Osteoblast (primary cell): Measurements from ENCODE around the gene PRX. TPM values are rescaled to one million over a fixed set of nuclear protein-coding genes. Genes with fewer than 3 reads are reported as not detected.

ENCODE experiments used
- DNase-seq: peaks from one replicate; pipeline ENCODE4 v3.0.0; 2011; ENCODE audit warnings: low spot score, mixed read lengths; ENCODE audit not compliant: insufficient read length; ENCODE audit errors: missing footprints
- H2AFZ ChIP-seq: 2 replicates; pipeline ENCODE4 v1.6.0; 2011; ENCODE audit warnings: mild to moderate bottlenecking, low read length
- H3K27ac ChIP-seq: 2 replicates; pipeline ENCODE4 v1.5.1; 2011; ENCODE audit warnings: mild to moderate bottlenecking, low read depth, low read length, moderate library complexity
- H3K27me3 ChIP-seq: 2 replicates; pipeline ENCODE4 v1.6.0; 2012; ENCODE audit warnings: mild to moderate bottlenecking, control low read depth, inconsistent platforms, low read length, moderate library complexity; ENCODE audit not compliant: insufficient read depth
- H3K36me3 ChIP-seq: 2 replicates; pipeline ENCODE4 v1.5.1; 2011; ENCODE audit warnings: mild to moderate bottlenecking, low read length, control low read depth, moderate library complexity; ENCODE audit not compliant: insufficient read depth
- H3K4me1 ChIP-seq: 2 replicates; pipeline ENCODE4 v1.5.1; 2011; ENCODE audit warnings: mild to moderate bottlenecking, low read length, control low read depth, moderate library complexity; ENCODE audit not compliant: insufficient read depth
- H3K4me2 ChIP-seq: 2 replicates; pipeline ENCODE4 v1.6.0; 2011; ENCODE audit warnings: mild to moderate bottlenecking, low read length; ENCODE audit not compliant: insufficient read depth
- H3K4me3 ChIP-seq: fragments of 200-600 bp; sonication (generic); 3 replicates; pipeline ENCODE4 v1.5.1; 2012; ENCODE audit warnings: mild to moderate bottlenecking, low read length, inconsistent platforms; ENCODE audit not compliant: insufficient read depth
- H3K79me2 ChIP-seq: 2 replicates; pipeline ENCODE4 v1.6.0; 2012; ENCODE audit warnings: mild to moderate bottlenecking, low read length, control low read depth, inconsistent platforms; ENCODE audit not compliant: insufficient read depth
- H3K9me3 ChIP-seq: 2 replicates; pipeline ENCODE4 v1.5.1; 2011; ENCODE audit warnings: low read depth, low read length, control low read depth
- H4K20me1 ChIP-seq: 2 replicates; pipeline ENCODE4 v1.6.0; 2012; ENCODE audit warnings: mild to moderate bottlenecking, low read length, control low read depth; ENCODE audit not compliant: insufficient read depth
- CTCF ChIP-seq: IDR thresholded peaks from 2 replicates; pipeline ENCODE4 v1.5.1; 2011; ENCODE audit warnings: mild to moderate bottlenecking, low read depth, low read length, moderate library complexity; ENCODE audit errors: extremely low read depth
- total RNA-seq: library from RNA; depleted of rRNA; stranded (reverse); fragments of >200 nt; gene quantifications from 2 replicates; pipeline ENCODE4 v1.2.3, GENCODE V29; 2012

Gene PRX
- total RNA-seq, 1 donor: 3.3 TPM

DNA sequence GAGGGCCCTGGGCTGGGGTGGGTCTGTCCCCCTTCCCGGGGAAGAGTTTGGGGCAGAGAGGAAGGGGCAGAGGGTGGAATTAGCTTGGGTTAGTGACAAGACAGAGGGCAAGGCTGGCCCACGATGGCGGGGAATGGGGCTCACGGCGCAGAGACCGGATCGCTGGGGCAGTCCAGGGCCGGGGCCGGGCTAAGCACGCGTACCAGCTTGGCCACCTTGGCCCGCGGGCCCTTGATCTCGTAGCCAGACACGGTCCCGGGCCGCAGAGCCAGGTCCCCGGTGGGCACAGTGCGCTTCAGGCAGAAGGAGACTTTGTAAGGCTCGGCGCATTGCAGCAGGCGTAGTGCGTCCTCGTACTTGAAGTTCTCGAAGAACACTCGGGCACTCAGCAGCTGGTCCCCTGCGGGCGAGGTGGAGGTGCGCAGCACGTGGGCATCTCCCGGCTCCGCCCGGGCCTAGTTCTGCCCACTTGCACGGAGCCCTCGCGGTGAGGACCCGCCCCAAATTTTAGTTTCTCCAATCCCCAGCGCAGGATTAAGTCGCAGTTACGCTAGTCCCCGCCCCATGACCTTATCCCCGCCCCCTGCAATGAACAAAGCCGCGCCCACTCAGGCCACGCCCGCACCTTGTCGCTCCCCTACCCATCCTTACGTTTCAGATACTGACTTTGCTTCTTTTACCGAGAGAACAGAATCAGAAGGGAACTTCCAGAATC, 14.6 kb downstream of the PRX start:
- Histone ChIP-seq H3K4me3 (no peak overlapping the region), H2AFZ (no peak overlapping the region), H3K79me2 (no peaks in the 10 kb centered on the region), H3K4me1 (peaks cover 5% of the 10 kb centered on the region), H4K20me1 (no peaks in the 10 kb centered on the region), H3K27me3 (no peaks in the 10 kb centered on the region), H3K27ac (no peak overlapping the region), H3K36me3 (no peaks in the 10 kb centered on the region), H3K4me2 (no peak overlapping the region), H3K9me3 (no peaks in the 10 kb centered on the region)
- no peak for TF ChIP-seq CTCF
- DNase-seq: peak; percentile 47

DNA sequence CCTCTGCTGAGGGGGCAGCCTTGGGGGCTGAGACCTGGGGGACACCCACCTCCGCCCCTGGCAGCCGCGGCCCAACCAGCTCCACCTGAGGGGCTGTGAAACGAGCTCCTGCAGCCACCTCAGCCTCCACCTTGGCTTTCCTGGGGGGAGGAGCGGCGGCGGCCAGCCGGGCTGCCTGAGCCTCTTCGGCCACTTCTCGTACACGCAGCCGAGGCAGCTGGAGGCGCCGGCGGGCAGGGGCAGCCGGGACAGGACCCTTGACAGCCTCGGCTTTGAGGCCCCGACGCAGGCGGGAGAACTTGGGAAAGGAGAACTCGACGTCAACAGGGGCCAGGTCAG, 15.6 kb downstream of the PRX start:
- TF ChIP-seq CTCF: no peak
- H3K4me1 ChIP-seq: no peaks in the 10 kb centered on the region
- no peak for DNase-seq

GRCh38 chr19:40396886-40397567, 16.2 kb downstream of the PRX start:
- no peaks in the 10 kb centered on the region for H3K27me3 ChIP-seq
- H3K36me3 ChIP-seq: no peaks in the 10 kb centered on the region
- no peak overlapping the region for H3K4me2 ChIP-seq
- H4K20me1 ChIP-seq: no peaks in the 10 kb centered on the region
- no peak overlapping the region for H2AFZ ChIP-seq
- H3K9me3 ChIP-seq: no peaks in the 10 kb centered on the region
- H3K79me2 ChIP-seq: no peaks in the 10 kb centered on the region
- DNase-seq: peak; percentile 71
- H3K27ac ChIP-seq: no peak overlapping the region
- no peaks in the 10 kb centered on the region for H3K4me1 ChIP-seq
- no peak overlapping the region for H3K4me3 ChIP-seq
- no peak for TF ChIP-seq CTCF

More for the DNA sequence above, 15.6 kb downstream of the PRX start:
- H3K4me3 ChIP-seq: no peak overlapping the region
- H2AFZ ChIP-seq: no peak overlapping the region
- H3K27me3 ChIP-seq: no peaks in the 10 kb centered on the region
- H3K79me2 ChIP-seq: no peaks in the 10 kb centered on the region
- H3K4me2 ChIP-seq: no peak overlapping the region
- H3K36me3 ChIP-seq: no peaks in the 10 kb centered on the region
- H3K9me3 ChIP-seq: no peaks in the 10 kb centered on the region
- H4K20me1 ChIP-seq: no peaks in the 10 kb centered on the region
- no peak overlapping the region for H3K27ac ChIP-seq

- no peaks in the 10 kb centered on the region for H3K27me3 ChIP-seq
- no peak overlapping the region for H2AFZ ChIP-seq
- H4K20me1 ChIP-seq: no peaks in the 10 kb centered on the region
- H3K4me3 ChIP-seq: no peak overlapping the region
- no peaks in the 10 kb centered on the region for H3K4me1 ChIP-seq
- no peaks in the 10 kb centered on the region for H3K79me2 ChIP-seq
- DNase-seq: no peak
- H3K36me3 ChIP-seq: no peaks in the 10 kb centered on the region
- no peak overlapping the region for H3K27ac ChIP-seq
- no peaks in the 10 kb centered on the region for H3K9me3 ChIP-seq
- TF ChIP-seq CTCF: no peak
- H3K4me2 ChIP-seq: no peak overlapping the region
These were observed 17.2 kb downstream of the PRX start for GRCh38 chr19:40395956-40396355.
